Measurements from ENCODE around the gene RAPGEF1.

- TF ChIP-seq SIN3A (IDR thresholded peaks at IDR 0.05; ENCODE audit: borderline replicate concordance, low read depth, low read length) (no peak), CTCF (CRISPR knock-in tag; IDR thresholded peaks at IDR 0.05) (no peak), TFAP4 (IDR thresholded peaks at IDR 0.05; ENCODE audit: borderline replicate concordance, low read depth) (no peak), HOXA7 (CRISPR knock-in tag; IDR thresholded peaks at IDR 0.05) (no peak), PRDM10 (CRISPR knock-in tag; IDR thresholded peaks at IDR 0.05; ENCODE audit: low read depth) (no peak), CEBPG (CRISPR knock-in tag; IDR thresholded peaks at IDR 0.05) (peak; percentile 51; the same call in 1 of the 2 replicates), ZNF18 (CRISPR knock-in tag; IDR thresholded peaks at IDR 0.05; ENCODE audit: insufficient replicate concordance) (no peak), EP300 (IDR thresholded peaks at IDR 0.05; ENCODE audit: low read depth in 2 of 2, low read length in 2 of 2) (no peak), EP300 (CRISPR knock-in tag; IDR thresholded peaks at IDR 0.05; ENCODE audit: borderline replicate concordance) (no peak), STAT6 (CRISPR knock-in tag; IDR thresholded peaks at IDR 0.05; ENCODE audit: borderline replicate concordance) (no peak), ZNF761 (CRISPR knock-in tag; conservative IDR thresholded peaks at IDR 0.05) (no peak)
Measured at GRCh38 chr9:131603199-131603598, 136.7 kb downstream of the RAPGEF1 start.
